NB4 (cell line): ENCODE measurements around the gene SLC4A3.

ENCODE experiments used
- MAX ChIP-seq: IDR thresholded peaks from 2 replicates; pipeline ENCODE4 v1.6.1; 2011; ENCODE audit warnings: low read depth, low read length
- MYC ChIP-seq: IDR thresholded peaks from 2 replicates; pipeline ENCODE4 v1.6.1; 2011; ENCODE audit warnings: low read depth, low read length
- POLR2A ChIP-seq: IDR thresholded peaks from 2 replicates; pipeline ENCODE4 v1.6.1; 2011; ENCODE audit warnings: mild to moderate bottlenecking; ENCODE audit not compliant: insufficient read length; ENCODE audit errors: extremely low read depth
- TF ChIP-seq, protein P1 (sequence below): IDR thresholded peaks from one replicate; pipeline ENCODE4 v1.5.1; 2012; ENCODE audit warnings: low read depth, low read length

- TF ChIP-seq, protein P1, sequence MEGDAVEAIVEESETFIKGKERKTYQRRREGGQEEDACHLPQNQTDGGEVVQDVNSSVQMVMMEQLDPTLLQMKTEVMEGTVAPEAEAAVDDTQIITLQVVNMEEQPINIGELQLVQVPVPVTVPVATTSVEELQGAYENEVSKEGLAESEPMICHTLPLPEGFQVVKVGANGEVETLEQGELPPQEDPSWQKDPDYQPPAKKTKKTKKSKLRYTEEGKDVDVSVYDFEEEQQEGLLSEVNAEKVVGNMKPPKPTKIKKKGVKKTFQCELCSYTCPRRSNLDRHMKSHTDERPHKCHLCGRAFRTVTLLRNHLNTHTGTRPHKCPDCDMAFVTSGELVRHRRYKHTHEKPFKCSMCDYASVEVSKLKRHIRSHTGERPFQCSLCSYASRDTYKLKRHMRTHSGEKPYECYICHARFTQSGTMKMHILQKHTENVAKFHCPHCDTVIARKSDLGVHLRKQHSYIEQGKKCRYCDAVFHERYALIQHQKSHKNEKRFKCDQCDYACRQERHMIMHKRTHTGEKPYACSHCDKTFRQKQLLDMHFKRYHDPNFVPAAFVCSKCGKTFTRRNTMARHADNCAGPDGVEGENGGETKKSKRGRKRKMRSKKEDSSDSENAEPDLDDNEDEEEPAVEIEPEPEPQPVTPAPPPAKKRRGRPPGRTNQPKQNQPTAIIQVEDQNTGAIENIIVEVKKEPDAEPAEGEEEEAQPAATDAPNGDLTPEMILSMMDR = no peak
- no peak for TF ChIP-seq MYC
- no peak for TF ChIP-seq POLR2A
- TF ChIP-seq MAX = no peak
Observed at GRCh38 chr2:219643788-219644398, 16.5 kb downstream of the SLC4A3 start.
